H1 (cell line): ENCODE results near the gene DIP2B. TPM values are rescaled to one million over a fixed set of nuclear protein-coding genes. Genes with fewer than 3 reads are reported as not detected.

Experiments
- CTCF ChIA-PET: fragments of 300-600 bp; sonication (Branson Sonifier 250); formaldehyde crosslinking; loops from one replicate; lab custom pipeline; 2021; ENCODE audit not compliant: partially characterized antibody; lab: Charles Lee
- POLR2A ChIA-PET: fragments of 300-600 bp; sonication (Branson Sonifier 250); formaldehyde crosslinking; loops from one replicate; lab custom pipeline; 2021; ENCODE audit warnings: inconsistent platforms; ENCODE audit not compliant: partially characterized antibody; lab: Charles Lee
- DNase-seq, 2 experiments: peaks; one replicate each; pipeline versions ENCODE4 v3.0.0 to v3.0.0-alpha.2; 2010 to 2022; ENCODE audit warnings: low spot score in 2 of 2, low read depth in 1 of 2, mixed read lengths in 1 of 2
- FAIRE-seq: peaks from 2 replicates; lab custom pipeline; 2011; peaks lifted over from hg19 to GRCh38; lab: Jason Lieb, UNC
- H2AFZ ChIP-seq: 2 replicates; pipeline ENCODE4 v1.8.1; 2012; ENCODE audit warnings: low read length, inconsistent platforms
- H2AK5ac ChIP-seq: 2 replicates; pipeline ENCODE4 v1.6.1; 2013; ENCODE audit warnings: low read depth, low read length
- H2BK120ac ChIP-seq: replicated peaks from 2 replicates; pipeline ENCODE3; 2013; ENCODE audit warnings: low read depth, low read length, inconsistent platforms
- H2BK12ac ChIP-seq: 2 replicates; pipeline ENCODE4 v1.6.1; 2013; ENCODE audit warnings: low read depth, low read length
- H2BK15ac ChIP-seq: 2 replicates; pipeline ENCODE4 v1.6.1; 2013; ENCODE audit warnings: low read length
- H2BK20ac ChIP-seq: 2 replicates; pipeline ENCODE4 v1.6.1; 2013; ENCODE audit warnings: low read length
- H2BK5ac ChIP-seq: 2 replicates; pipeline ENCODE4 v1.6.1; 2013; ENCODE audit warnings: low read depth, low read length
- H3K14ac ChIP-seq: 2 replicates; pipeline ENCODE4 v1.6.1; 2013; ENCODE audit warnings: inconsistent platforms; ENCODE audit not compliant: insufficient read length
- H3K18ac ChIP-seq: 2 replicates; pipeline ENCODE4 v1.6.1; 2013; ENCODE audit warnings: low read length; ENCODE audit errors: extremely low read depth
- H3K23ac ChIP-seq: 2 replicates; pipeline ENCODE4 v1.6.1; 2013; ENCODE audit warnings: inconsistent platforms; ENCODE audit not compliant: insufficient read length
- H3K23me2 ChIP-seq: 2 replicates; pipeline ENCODE4 v1.6.1; 2013; ENCODE audit warnings: low read depth, low read length
- H3K27ac ChIP-seq: 2 replicates; pipeline ENCODE4 v1.6.1; 2011; ENCODE audit warnings: low read depth, low read length, inconsistent platforms
- H3K27me3 ChIP-seq, 4 experiments: replicated peaks in 1 of 4; 1 replicate in 1 of 4; 2 replicates in 3 of 4; pipeline versions ENCODE4 v1.6.1 to v1.8.1; 2011 to 2013; ENCODE audit warnings: low read length in 3 of 4, mild to moderate bottlenecking in 3 of 4, inconsistent platforms in 2 of 4, mixed read lengths in 2 of 4, moderate library complexity in 1 of 4; ENCODE audit not compliant: control insufficient read depth in 3 of 4, insufficient read depth in 3 of 4; ENCODE audit errors: extremely low read depth in 1 of 4
- H3K36me3 ChIP-seq, 4 experiments: 2 replicates each; pipeline versions ENCODE4 v1.6.1 to v1.8.1; 2011 to 2013; ENCODE audit warnings: mild to moderate bottlenecking in 4 of 4, low read length in 3 of 4, moderate library complexity in 2 of 4, control low read depth in 1 of 4, inconsistent platforms in 1 of 4; ENCODE audit not compliant: insufficient read depth in 4 of 4, control insufficient read depth in 2 of 4
- H3K4ac ChIP-seq: replicated peaks from 2 replicates; pipeline ENCODE3; 2013; ENCODE audit warnings: low read length, low read depth, mixed read lengths, inconsistent platforms; ENCODE audit not compliant: insufficient read length
- H3K4me1 ChIP-seq, 4 experiments: replicated peaks in 1 of 4; 1 replicate in 1 of 4; 2 replicates in 3 of 4; pipeline versions ENCODE4 v1.6.1 to v1.8.1; 2011 to 2013; ENCODE audit warnings: low read length in 3 of 4, inconsistent platforms in 2 of 4, mixed read lengths in 1 of 4; ENCODE audit not compliant: insufficient read depth in 4 of 4, control insufficient read depth in 3 of 4
- H3K4me2 ChIP-seq, 2 experiments: 2 replicates each; pipeline versions ENCODE4 v1.6.1 to v1.8.1; 2011 to 2013; ENCODE audit warnings: low read depth in 2 of 2, low read length in 2 of 2, control low read depth in 1 of 2, inconsistent platforms in 1 of 2, mild to moderate bottlenecking in 1 of 2; ENCODE audit not compliant: insufficient read depth in 1 of 2
- H3K4me3 ChIP-seq, 4 experiments: fragments of 200-600, 300-600 bp in 1 of 4; sonication (generic), shearing (Covaris generic), sonication (Bioruptor Twin) in 1 of 4; 2 replicates each; pipeline versions ENCODE4 v1.5.1 to v1.8.1; 2011 to 2016; ENCODE audit warnings: low read length in 4 of 4, low read depth in 3 of 4, control low read depth in 2 of 4, inconsistent platforms in 2 of 4, mild to moderate bottlenecking in 2 of 4, mixed read lengths in 1 of 4, moderate library complexity in 1 of 4; ENCODE audit not compliant: insufficient read depth in 2 of 4; ENCODE audit errors: extremely low read depth in 1 of 4
- H3K56ac ChIP-seq: replicated peaks from 2 replicates; pipeline ENCODE3; 2013; ENCODE audit warnings: low read depth, mild to moderate bottlenecking, mixed read lengths, low read length, inconsistent platforms; ENCODE audit not compliant: insufficient read length
- H3K79me1 ChIP-seq: 2 replicates; pipeline ENCODE4 v1.6.1; 2013; ENCODE audit warnings: low read depth, low read length, control low read depth
- H3K79me2 ChIP-seq, 2 experiments: 2 replicates each; pipeline versions ENCODE4 v1.6.1 to v1.8.1; 2012 to 2013; ENCODE audit warnings: low read length in 2 of 2, mild to moderate bottlenecking in 2 of 2, inconsistent platforms in 1 of 2; ENCODE audit not compliant: insufficient read depth in 2 of 2, control insufficient read depth in 1 of 2
- H3K9ac ChIP-seq, 4 experiments: replicated peaks in 1 of 4; 1 replicate in 1 of 4; 2 replicates in 3 of 4; pipeline versions ENCODE4 v1.6.1 to v1.8.1; 2011 to 2013; ENCODE audit warnings: low read depth in 3 of 4, low read length in 3 of 4, control low read depth in 2 of 4, mild to moderate bottlenecking in 2 of 4, moderate library complexity in 2 of 4, inconsistent platforms in 1 of 4; ENCODE audit errors: extremely low read depth in 1 of 4
- H3K9me3 ChIP-seq, 2 experiments: 2 replicates each; pipeline versions ENCODE4 v1.6.1 to v1.8.1; 2012 to 2013; ENCODE audit warnings: mild to moderate bottlenecking in 2 of 2, moderate library complexity in 2 of 2, control low read depth in 1 of 2, inconsistent platforms in 1 of 2, low read depth in 1 of 2, low read length in 1 of 2, mixed read lengths in 1 of 2; ENCODE audit not compliant: insufficient read depth in 2 of 2
- H4K20me1 ChIP-seq, 2 experiments: replicated peaks in 1 of 2; 2 replicates each; pipeline versions ENCODE3 to v1.8.1; 2011 to 2013; ENCODE audit warnings: inconsistent platforms in 2 of 2, low read length in 2 of 2, mild to moderate bottlenecking in 1 of 2; ENCODE audit not compliant: insufficient read depth in 2 of 2, control insufficient read depth in 1 of 2
- H4K5ac ChIP-seq: 2 replicates; pipeline ENCODE4 v1.6.1; 2013; ENCODE audit warnings: low read length, low read depth, mixed read lengths, inconsistent platforms; ENCODE audit not compliant: insufficient read length
- H4K8ac ChIP-seq: 2 replicates; pipeline ENCODE4 v1.8.0; 2013; ENCODE audit warnings: mild to moderate bottlenecking, moderate library complexity, low read length, inconsistent platforms; ENCODE audit not compliant: insufficient read depth; ENCODE audit errors: extremely low read depth
- H4K91ac ChIP-seq: replicated peaks from 2 replicates; pipeline ENCODE3; 2013; ENCODE audit warnings: low read length, mixed read lengths, inconsistent platforms; ENCODE audit not compliant: insufficient read length
- BCL11A ChIP-seq, 2 experiments: IDR thresholded peaks; one replicate each; pipeline ENCODE4 v1.6.1; 2011; ENCODE audit warnings: low read depth in 2 of 2, low read length in 2 of 2, mild to moderate bottlenecking in 2 of 2
- CHD1 ChIP-seq: IDR thresholded peaks from 2 replicates; pipeline ENCODE4 v1.6.1; 2012; ENCODE audit warnings: low read depth, low read length, improper control_type of control experiment
- GTF2F1 ChIP-seq: IDR thresholded peaks from 2 replicates; pipeline ENCODE4 v1.6.1; 2012; ENCODE audit warnings: low read depth, low read length, improper control_type of control experiment, borderline replicate concordance
- NRF1 ChIP-seq: IDR thresholded peaks from 2 replicates; pipeline ENCODE4 v1.6.1; 2011; ENCODE audit warnings: mild to moderate bottlenecking, low read depth, low read length, improper control_type of control experiment
- POLR2A ChIP-seq, 2 experiments: IDR thresholded peaks; 1 replicate in 1 of 2; 2 replicates in 1 of 2; pipeline ENCODE4 v1.6.1; 2011; ENCODE audit warnings: low read depth in 2 of 2, low read length in 2 of 2, mild to moderate bottlenecking in 2 of 2; ENCODE audit errors: control extremely low read depth in 1 of 2
- SIX5 ChIP-seq: IDR thresholded peaks from 2 replicates; pipeline ENCODE4 v1.6.1; 2011; ENCODE audit warnings: mild to moderate bottlenecking, low read depth, low read length
- SP1 ChIP-seq: IDR thresholded peaks from 2 replicates; pipeline ENCODE4 v1.6.1; 2011; ENCODE audit warnings: low read depth, low read length
- WGBS, 2 experiments: shearing (Covaris generic) in 1 of 2; methylation state at CpG; one replicate each; pipeline versions ENCODE4 v1.1.6 to v1.1.7; 2013 to 2015; ENCODE audit warnings: low lambda C conversion rate in 2 of 2, mixed read lengths in 2 of 2, inconsistent platforms in 1 of 2, low coverage in 1 of 2, missing lambda C conversion rate in 1 of 2; ENCODE audit not compliant: insufficient replicate concordance in 2 of 2, insufficient coverage in 1 of 2, insufficient read length in 1 of 2; ENCODE audit errors: extremely low coverage in 1 of 2, missing lambda C conversion rate in 1 of 2; 5-methylcytosine and 5-hydroxymethylcytosine counted together
- polyA plus RNA-seq, 7 experiments: library from polyadenylated mRNA; depleted of rRNA in 3 of 7; stranded (reverse) in 5 of 7; unstranded in 2 of 7; fragments of >200 nt in 5 of 7; fragments of 200-250 nt in 2 of 7; gene quantifications; 1 replicate in 5 of 7; 2 replicates in 1 of 7; 4 replicates in 1 of 7; pipeline versions ENCODE4 v1.2.1 to v1.2.3, GENCODE V29; 2011 to 2013; ENCODE audit warnings: missing spikeins in 2 of 7, mixed read lengths in 2 of 7
- total RNA-seq: library from RNA; stranded (reverse); fragmentation: NEBNext Ultra II Directional; extraction: Animal tissue kit (Norgen Biotek cat#: 25700); gene quantifications from 2 replicates; pipeline ENCODE4 v1.2.1, GENCODE V29; 2021
- TF ChIP-seq, protein P1 (sequence below): IDR thresholded peaks from 2 replicates; pipeline ENCODE4 v1.6.1; 2012; ENCODE audit warnings: low read length, inconsistent platforms
- TF ChIP-seq, protein P2 (sequence below): IDR thresholded peaks from 2 replicates; pipeline ENCODE4 v1.6.1; 2011; ENCODE audit warnings: low read depth, mild to moderate bottlenecking, low read length; ENCODE audit not compliant: insufficient read depth

DIP2B gene
- total and polyA plus RNA-seq, 2 of the 8 experiments (the other 6 are each of a cell fraction or from before 2014, with no cell fraction given): 11.1 to 29.6 TPM

- no peak overlapping the region for H2AFZ ChIP-seq
- no peaks in the 10 kb centered on the region for H3K27me3 ChIP-seq
- H3K23me2 ChIP-seq: no peaks in the 10 kb centered on the region; the same call in 1 of the 2 replicates
- H3K56ac ChIP-seq: no peak overlapping the region
- no peak overlapping the region for H3K4ac ChIP-seq
- no peak overlapping the region for H3K14ac ChIP-seq
- H2BK5ac ChIP-seq: peak overlapping the region; percentile 68
- ChIA-PET POLR2A (interaction anchor here (1.1 kb wide), 1 partner anchor 21 kb away, joined by 3 read pairs; no protein-coding TSS in a partner anchor), CTCF (interaction anchor here (0.5 to 6.6 kb wide), 9 partner anchors 13 to 116 kb away, joined by 3 to 28 read pairs (median 3); partner anchors contain the start of gene DIP2B)
- H3K27ac ChIP-seq: no peak overlapping the region
- peak overlapping the region; percentile 67 for H2BK20ac ChIP-seq
- no peaks in the 10 kb centered on the region for H3K9me3 ChIP-seq
- no peak overlapping the region for H2BK120ac ChIP-seq
- H2BK15ac ChIP-seq: peak overlapping the region; percentile 48; the same call in 1 of the 2 replicates
- H2BK12ac ChIP-seq: peak overlapping the region; percentile 91
- H3K79me1 ChIP-seq: peaks cover 5% of the 10 kb centered on the region; the same call in 1 of the 2 replicates
- H3K79me2 ChIP-seq: peaks cover 0 to 70% of the 10 kb centered on the region in 2 experiments; a peak in 2 of 4 replicates
- H3K4me1 ChIP-seq: peaks cover 6 to 29% (median 23%) of the 10 kb centered on the region in 4 experiments
- H3K36me3 ChIP-seq: no peaks in the 10 kb centered on the region
- H4K20me1 ChIP-seq: no peaks in the 10 kb centered on the region
- H3K23ac ChIP-seq: no peak overlapping the region
- no peak overlapping the region for H4K5ac ChIP-seq
- H3K18ac ChIP-seq: peak overlapping the region; percentile 65; the same call in 1 of the 2 replicates
- 73% methylated on average over 9 of the region's 9 CpGs; no CpG with 5 or more reads in 1 of the 2 experiments for WGBS, 2 experiments
- H4K91ac ChIP-seq: peak overlapping the region; percentile 12
- H2AK5ac ChIP-seq: peak overlapping the region; percentile 58
- H3K9ac ChIP-seq: 0 out of 7 replicates have a peak overlapping the region, but pooled peaks of 1 of the 4 experiments have one; percentile 34
- peak overlapping the region; percentile 0 to 12; a peak in 3 of 4 replicates for H3K4me2 ChIP-seq
- FAIRE-seq (no peak), DNase-seq (peak in 1 of 2 experiments; percentile 29)
- no peak overlapping the region for H3K4me3 ChIP-seq
- H4K8ac ChIP-seq: no peak overlapping the region
- TF ChIP-seq, protein P1, sequence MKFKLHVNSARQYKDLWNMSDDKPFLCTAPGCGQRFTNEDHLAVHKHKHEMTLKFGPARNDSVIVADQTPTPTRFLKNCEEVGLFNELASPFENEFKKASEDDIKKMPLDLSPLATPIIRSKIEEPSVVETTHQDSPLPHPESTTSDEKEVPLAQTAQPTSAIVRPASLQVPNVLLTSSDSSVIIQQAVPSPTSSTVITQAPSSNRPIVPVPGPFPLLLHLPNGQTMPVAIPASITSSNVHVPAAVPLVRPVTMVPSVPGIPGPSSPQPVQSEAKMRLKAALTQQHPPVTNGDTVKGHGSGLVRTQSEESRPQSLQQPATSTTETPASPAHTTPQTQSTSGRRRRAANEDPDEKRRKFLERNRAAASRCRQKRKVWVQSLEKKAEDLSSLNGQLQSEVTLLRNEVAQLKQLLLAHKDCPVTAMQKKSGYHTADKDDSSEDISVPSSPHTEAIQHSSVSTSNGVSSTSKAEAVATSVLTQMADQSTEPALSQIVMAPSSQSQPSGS: no peak
- TF ChIP-seq SP1: no peak
- no peak for TF ChIP-seq BCL11A (IDR thresholded peaks at IDR 0.05; ENCODE audit: low read depth in 2 of 2, low read length in 2 of 2)
- TF ChIP-seq SIX5: no peak
- TF ChIP-seq NRF1: no peak
- TF ChIP-seq GTF2F1: no peak
- TF ChIP-seq POLR2A (IDR thresholded peaks at IDR 0.05; ENCODE audit: control extremely low read depth in 1 of 2, low read depth in 2 of 2, low read length in 2 of 2): no peak
- no peak for TF ChIP-seq CHD1
- TF ChIP-seq, protein P2, sequence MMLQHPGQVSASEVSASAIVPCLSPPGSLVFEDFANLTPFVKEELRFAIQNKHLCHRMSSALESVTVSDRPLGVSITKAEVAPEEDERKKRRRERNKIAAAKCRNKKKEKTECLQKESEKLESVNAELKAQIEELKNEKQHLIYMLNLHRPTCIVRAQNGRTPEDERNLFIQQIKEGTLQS: no peak
These were observed 115.6 kb downstream of the DIP2B start for GRCh38 chr12:50620109-50620977.
